H4 (cell line): ENCODE results near the gene PPFIA4. TPM values are rescaled to one million over a fixed set of nuclear protein-coding genes. Genes with fewer than 3 reads are reported as not detected.

Source experiments
- DNase-seq: peaks from one replicate; pipeline ENCODE4 v3.0.0-alpha.2; 2015; ENCODE audit warnings: low spot score
- total RNA-seq: library from RNA; depleted of rRNA; stranded (reverse); fragments of >200 nt; shearing (Covaris generic); gene quantifications from 2 replicates; pipeline ENCODE4 v1.2.3, GENCODE V29; 2014

PPFIA4 gene
- total RNA-seq, 1 experiment from 2014 or later = 1.1 TPM

DNA sequence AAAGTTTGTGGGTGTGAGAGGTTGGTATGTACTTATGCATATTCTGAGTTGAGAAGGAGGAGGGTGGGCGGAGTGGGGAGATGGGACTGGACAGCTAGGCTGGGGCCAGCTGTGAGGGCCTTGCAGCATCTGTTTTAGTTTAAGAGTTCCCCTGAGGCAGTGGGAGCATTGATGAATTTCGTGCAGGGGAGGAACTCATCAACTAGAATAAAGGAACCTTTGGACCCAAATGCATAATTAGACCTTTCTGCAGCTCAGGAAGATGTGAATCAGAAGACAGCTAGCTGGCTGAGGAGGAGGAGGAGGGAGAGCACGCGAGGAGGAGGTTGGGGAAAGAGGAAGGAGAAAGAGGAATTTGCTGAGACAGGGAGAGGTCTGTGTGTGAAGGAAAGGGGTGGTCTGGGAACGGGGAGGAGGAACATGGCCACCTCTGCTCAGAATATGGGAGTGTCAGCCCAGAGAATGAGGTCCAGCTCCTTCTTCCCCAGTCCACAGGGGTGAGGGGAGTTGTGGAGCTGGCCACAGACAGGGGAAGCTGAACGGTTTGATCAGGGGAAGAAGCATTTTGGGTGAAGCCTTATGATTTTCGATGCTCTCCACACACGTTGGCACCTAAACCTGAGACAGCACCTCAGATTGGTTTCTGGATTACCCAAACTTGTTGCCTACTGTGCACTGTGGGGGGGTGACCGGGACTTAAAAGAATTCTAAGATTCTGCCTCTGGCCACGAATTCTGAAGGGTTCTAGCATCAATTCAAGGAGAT lies 31.8 kb downstream of the PPFIA4 start:
- no peak for DNase-seq

DNA sequence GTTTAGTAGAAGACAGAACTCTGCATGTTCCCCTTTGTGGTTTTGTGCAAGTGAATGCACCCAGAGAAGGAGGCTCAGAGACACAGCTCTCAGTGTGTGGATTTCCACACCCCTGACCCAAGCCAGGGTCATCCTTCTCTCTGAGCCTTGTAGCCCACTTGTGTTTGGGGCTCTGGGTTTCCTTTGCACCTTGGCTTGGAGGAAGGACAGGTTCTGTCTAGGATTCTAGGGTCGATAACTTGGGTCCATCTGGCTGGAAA lies 32.3 kb downstream of the PPFIA4 start:
- no peak for DNase-seq

DNA sequence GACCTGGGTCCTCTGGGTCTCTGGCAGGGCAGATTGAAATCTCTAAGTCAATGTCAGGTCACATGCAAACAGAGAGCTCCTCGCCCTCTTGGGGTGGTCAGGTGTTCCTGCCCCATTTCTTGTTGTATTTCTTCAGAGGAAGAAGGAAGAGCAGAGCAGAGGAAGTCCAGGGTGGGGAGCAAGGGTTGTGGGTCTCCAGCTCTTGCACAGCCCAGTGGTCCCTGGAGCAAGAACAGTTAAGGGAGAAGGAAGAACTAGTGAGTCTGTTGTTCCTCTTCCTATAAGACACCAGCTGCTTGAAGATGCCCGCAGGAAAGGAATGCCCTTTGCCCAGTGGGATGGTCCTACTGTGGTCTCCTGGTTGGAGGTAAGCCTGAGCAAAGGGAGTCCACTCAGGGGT lies 33.2 kb downstream of the PPFIA4 start:
- DNase-seq = no peak

DNA sequence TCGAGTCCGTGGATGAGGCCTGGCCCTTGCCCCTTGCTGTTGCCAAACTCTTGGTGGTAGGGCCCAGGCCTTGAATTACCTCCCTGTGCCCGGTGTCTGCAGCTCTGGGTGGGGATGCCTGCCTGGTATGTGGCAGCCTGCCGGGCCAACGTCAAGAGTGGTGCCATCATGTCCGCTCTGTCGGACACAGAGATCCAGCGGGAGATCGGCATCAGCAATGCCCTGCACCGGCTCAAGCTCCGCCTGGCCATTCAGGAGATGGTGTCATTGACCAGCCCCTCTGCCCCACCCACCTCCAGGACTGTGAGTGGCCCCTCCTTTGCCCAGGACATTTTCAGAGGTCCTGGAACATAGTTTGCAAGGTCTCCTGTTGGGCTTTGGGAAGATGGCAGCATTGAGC lies 33.8 kb downstream of the PPFIA4 start:
- DNase-seq = no peak

DNA sequence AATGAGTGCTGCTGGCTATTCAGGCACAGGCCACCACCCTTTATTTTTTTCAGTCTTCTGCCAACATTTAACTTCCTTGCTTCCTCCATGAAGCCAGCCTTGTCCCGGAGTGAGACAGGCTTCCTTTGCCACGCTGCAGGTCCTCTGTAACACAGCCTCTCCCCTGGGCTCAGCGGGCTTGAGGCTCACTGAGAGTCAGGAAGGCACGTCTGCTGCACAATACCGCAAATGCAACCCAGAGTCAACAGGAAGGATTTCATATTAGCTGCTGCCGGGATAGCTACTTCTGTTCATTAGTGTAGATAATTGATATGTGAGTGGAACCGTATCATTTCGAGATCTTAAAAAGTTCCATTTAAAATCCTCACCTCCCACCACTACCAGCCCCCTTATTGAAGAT lies 37.0 kb downstream of the PPFIA4 start:
- DNase-seq = no peak

DNA sequence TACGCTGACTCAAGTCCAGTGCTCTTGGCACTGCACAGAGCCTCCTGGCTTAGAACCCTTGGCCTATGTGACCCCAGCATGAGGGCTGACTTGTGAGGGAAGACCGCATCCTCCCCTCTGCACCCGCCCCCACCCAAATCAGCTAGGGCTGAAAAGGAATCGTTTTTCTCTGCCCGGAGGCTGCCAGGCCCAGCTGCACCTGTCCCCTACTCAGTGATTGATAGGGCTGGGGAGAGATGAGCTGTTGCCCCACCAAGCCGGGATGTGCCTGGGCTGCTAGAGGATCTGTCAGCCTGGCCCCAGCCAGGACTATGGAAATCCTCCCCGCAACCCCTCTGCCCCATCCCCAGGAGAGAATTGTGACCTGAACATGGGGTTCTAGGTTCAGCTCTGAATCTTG lies 38.9 kb downstream of the PPFIA4 start:
- no peak for DNase-seq

DNA sequence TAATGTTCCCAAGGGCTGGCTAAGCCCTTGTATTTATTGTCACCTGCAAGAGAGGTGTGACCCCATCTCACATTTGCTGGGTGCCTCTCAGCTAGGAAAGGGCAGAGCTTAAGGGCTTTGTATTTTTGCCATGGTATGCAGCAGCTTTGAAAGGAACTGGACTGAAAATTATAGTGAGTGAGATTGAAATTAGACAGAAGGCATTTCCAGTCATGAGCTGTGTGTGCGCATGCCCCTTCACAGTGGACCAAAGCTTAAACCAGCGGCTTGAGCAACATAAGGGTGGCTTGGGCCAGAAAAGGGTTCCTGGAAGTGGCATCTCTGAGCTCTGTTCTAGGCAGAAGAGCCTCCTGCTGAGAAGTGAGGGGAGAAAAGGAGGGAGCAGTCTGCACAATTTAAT lies 39.7 kb downstream of the PPFIA4 start:
- no peak for DNase-seq

DNA sequence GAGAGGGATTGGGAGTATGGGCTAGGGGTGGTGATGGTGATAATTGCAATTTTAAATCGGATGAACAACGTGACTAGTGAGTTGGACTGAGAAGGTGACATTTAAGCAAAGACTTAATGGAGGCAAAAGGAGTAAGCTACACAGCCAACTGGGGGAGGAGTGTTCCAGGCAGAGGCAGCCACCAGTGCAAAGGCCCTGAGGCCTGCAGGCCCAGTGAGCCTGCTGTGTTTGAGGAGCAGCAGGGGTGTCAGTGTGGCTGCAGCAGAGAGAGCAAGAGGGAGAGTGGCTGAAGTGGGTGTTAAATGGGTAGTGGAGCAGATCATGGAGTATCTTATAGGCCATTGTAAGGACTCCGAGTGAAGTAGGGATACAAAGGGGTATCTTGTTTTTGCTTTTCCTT lies 40.7 kb downstream of the PPFIA4 start:
- DNase-seq = no peak

DNA sequence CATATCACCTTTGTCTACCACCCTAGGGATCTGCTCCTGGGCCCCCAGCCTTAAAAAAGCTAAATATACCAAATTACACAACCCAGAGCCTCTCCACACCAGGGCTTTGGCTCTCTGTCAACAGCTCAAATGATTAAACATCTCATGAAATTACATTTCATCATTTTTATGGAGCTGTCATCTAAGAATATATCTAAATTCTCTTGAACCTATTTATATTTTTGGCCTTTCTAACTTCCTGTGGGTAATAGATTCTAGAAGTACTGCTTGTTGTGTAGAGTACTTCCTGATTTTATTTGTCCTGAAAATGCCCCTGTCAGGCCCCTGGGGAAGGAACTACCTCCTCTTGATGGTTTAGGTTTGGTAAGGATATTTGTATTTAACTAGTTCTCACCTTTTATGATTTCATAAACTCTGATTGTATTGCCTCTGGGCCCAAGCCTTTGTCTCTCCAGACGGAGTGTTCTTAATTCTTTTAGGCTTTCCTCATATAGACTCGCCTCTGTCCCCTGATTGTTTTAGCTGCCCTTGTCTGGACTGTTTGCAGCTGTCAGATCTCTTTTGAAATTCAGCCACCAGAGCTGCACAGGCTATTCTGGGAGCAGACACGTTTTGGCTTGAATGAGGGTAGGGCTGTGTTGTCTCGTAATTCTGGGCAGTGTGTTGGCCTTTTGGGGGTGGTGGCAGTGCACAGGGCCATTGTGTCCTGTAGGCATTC lies 42.9 kb downstream of the PPFIA4 start:
- no peak for DNase-seq

DNA sequence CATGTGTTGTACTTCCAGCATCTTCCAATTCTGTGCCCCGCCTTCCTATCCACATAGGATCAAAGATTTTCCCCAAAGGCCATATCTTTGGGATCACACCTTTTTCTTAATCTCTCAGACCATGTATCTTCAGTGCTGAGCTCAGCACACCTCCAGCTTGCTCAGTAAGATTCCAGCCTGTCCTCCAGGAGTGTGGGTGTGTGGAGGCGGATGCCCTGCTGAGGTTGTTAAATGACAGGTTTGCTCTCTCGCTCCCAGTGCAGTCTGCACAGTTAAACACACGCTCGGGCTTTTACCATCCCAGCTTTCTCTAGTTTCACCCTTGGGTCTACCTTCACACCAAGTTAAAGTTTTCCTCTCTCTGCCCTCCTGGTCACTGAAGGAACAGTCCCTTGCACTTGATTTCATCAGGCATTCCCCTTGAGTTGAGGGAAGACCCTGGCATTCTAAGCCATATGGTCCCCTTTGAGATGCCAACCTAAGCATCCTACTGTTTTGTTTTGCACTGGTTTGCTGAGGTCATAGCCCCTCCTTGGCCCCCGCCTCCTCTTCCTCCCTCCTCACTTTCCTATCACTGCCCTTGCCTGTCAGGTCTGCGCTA lies 45.8 kb downstream of the PPFIA4 start:
- no peak for DNase-seq

DNA sequence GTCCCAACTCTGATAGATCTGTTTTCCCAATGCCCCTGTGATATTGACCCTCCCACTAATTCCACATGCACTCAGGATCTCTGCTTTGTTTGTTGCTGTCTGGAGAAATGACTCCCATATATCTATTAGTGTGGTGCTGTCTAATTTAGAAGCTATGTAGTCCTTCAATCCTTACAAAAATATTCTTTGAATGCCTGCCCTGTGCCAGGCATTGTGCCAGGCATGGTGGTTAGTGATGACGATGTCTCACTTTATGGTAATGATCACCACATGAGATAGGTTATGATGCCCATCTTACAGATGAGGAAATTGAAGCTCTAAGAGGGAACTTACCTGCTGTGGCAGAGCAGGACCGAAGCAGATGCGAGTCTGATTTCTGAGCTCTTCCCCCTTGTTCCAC lies 46.6 kb downstream of the PPFIA4 start:
- DNase-seq = no peak

DNA sequence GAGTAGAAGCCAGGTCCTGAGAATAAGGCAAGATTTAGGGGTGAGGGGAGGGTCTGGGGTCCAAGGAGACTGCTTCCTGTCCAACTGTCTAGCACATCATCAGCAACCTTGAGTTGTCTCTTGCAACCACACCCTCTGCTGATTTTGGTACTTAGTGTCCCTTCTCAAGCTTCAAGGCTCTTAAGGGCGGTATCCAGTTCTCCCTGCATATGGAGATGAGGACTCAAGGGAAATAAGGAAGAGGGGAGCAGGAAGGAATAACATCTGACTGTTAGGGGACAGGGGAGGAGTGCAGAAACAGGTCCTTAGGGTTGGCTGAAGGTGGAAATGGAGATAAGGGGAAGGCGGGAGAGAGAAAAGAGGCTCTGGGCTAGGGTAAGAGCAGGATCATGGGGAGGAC lies 47.2 kb downstream of the PPFIA4 start:
- DNase-seq = no peak

DNA sequence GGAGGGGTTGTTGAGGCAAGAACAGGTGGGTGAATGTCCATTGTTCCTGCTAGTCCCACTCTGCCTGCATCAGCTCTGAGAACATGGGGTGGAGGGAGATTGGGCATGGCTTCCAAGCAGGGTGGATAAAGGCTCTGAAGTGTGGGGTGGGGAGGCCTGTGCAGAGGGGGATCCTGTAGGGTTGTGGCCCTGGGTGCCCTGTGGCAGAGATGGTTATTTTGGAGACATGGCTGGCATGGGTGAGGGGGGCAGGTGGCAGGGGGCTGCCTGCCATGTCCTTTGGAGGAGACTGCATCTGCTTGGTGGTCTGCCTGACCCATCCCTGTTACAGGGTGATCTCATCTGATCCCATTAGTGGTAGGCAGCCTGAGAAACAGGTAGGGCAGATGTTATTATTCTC lies 48.3 kb downstream of the PPFIA4 start:
- no peak for DNase-seq

DNA sequence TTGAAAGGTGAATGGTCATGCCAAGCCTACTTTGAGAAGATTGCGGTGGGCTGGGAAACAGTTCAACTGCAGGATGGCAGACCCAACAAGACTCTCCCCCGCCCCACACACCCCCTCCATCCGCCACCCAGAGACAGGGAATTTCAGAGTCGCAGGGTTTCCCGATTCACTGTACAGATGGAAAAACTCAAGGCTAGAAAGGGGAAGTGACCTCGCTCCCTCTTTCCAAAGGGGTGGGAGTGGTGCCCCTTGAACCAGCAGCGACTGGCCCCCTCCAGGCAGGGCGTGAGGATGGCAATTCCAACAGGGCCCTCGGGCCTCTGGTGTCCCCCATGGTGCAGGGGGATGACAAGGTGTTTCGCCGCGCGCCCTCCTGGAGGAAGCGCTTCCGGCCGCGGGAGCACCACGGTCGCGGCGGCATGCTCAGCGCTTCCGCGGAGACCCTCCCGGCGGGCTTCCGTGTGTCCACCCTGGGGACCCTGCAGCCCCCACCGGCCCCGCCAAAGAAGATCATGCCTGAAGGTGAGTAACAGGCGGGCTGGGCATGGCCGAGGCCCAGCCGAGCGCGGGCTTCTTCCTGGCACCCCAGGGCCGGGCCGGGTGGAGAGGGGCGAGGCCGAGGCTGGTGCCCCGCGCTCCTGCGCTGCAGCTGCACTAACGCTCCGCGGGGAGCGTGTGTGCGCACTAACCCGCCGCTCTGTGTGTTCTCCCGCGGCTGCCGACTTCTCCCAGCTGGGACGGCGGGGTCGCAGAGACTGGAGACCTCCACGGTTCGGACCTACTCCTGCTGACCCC lies 49.1 kb downstream of the PPFIA4 start:
- no peak for DNase-seq

DNA sequence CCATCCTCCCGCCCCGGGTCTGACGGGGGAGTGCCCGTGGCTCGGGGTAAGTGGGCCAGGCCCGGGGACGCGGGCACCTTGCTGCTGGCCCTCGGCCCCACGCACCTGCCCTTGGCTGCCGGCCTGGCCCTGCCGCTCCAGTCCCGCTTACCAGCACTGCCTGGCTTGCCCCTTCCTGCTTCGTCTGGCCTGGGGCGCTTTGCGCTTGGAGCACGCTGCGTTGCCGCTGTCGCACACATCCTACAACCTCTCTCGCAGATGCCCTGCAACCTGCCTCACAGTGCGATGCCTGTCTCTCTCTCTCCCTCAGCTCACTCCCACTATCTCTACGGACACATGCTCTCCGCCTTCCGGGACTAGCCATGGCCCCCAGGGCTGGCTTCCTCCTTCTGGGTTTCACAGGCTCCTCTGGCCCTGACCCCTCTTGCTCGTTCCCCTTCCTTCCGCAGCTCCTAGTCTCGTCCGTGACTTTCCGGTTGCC lies 49.8 kb downstream of the PPFIA4 start:
- DNase-seq = no peak

DNA sequence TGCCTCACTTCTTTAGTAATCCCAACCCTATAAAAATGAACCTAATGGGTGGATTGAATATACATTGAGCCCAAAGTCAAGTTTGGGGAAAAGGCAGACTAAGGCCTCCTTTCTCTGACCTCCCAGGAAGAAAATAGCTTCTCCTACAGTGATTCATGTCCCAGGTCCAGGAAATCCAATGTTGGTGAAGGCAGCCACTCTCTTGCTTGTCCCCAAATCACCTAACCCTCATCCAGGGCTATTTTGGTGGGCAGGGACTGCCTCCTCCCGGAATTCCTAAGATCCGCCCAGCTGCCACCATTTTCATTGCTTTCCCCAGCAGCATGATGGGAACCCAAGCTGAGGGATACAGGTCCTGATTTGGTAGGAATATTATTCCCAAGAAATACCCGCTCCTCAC lies 51.1 kb downstream of the PPFIA4 start:
- no peak for DNase-seq

DNA sequence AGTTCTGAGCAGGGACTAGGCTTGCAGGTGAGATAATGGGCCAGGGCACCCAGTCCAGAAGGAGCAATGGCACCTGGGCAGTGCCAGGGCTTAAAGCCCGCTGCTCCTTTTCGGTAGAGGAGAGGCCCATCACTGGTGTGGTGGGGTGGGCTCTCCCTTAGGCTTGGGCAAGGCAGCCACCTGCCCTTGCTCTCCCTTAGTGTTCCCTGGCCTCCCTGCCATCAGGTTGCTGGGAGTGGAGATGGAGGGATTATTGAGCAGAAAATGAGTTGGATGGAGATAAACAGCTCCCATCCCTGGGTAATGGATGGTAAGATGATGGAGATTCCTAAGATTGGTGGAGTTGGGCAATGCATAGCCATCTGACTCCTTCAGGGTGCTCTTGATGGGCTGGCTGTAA lies 51.7 kb downstream of the PPFIA4 start:
- DNase-seq = no peak

DNA sequence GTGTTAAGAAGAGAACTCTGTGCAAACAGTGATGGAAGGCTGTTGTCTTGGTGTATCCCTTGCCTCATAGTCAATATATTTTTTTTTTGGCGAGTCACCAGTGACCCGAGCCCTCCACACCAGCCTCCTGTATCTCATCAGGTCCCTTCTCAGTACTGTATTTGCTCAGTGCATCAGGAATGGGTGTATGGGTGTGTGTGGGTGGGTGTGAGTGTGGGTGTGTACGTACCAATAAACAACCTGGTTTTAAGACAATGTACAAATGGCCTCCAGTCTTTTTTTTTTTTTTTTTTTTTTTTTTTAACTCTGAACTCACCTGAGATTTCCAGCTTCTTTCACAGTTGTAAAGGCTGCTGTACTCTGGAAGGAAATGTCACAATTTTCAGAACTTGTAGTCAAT lies 52.2 kb downstream of the PPFIA4 start:
- DNase-seq = no peak

DNA sequence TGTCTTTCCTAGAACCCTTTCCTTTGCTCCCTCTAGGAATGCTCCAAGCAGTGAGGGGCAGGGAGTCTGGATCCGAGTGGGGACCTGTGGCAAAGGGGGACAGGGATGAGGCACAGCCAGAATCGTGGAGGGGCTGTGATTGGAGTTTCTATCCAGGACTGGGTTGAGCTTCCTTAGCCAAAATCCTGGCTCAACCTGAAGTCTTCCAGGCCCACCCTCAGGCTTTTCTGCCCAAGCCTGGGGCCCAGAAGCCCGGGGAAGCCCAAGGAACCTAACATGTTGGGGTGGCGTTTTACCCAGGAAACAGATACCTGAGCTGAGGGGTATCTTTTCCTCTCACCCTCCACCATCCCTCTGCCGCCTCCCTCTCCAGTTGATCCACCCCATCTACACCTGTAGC lies 54.2 kb downstream of the PPFIA4 start:
- no peak for DNase-seq

DNA sequence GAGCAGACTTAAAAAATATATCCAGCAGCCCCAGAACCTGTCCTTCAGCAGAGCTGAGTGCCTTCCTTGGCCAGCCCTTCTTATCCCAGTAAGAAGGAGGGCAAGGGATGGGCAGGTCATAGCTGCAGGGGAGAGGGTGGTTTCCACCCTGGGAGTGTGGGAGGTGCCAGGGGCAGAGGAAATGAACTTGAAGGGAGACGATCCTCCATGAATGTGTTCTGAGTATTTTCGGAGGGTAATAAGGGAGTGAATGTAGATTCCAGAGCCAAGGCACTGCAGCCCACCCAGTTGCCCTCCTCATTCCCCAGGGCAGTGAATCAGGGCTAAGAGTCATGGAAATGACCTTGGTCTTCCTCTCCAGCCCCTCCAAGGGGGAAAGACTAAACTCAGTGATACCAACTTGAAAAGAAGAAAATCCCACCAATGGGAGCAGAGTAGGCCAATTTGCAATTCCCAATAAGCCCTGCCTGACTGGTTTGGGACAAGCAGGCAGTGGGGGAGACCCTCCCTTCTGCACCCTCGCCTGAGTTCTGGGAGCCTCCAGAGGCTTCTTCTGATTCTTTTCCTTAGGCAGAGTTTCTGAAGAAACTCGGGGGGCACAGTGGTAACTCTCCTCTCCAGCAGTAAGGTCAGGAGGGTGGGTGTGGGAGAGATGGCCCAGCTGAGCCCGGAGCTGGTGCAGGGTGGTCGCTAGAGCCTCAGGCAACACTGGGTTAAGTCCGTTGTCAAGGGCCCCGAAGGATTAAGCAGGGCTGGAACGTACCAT lies 55.4 kb downstream of the PPFIA4 start:
- DNase-seq = no peak

DNA sequence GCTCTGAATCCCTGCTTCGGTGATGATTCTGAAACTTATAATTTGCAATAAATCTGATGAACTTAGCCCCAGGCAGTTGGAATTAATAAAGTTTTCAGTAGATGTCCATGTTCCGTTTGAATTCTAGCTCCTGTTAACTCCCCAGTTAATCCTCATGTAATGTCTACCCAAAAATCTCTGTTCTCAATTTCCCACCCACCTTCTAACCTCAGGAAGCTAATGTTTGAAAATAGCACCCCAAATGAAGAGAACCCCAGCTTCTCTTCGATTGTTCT lies 55.9 kb downstream of the PPFIA4 start:
- DNase-seq = no peak
